Natural killer cell (primary cell): ENCODE measurements around the gene ERC1. TPM values are rescaled to one million over a fixed set of nuclear protein-coding genes. Genes with fewer than 3 reads are reported as not detected.

Experiments
- ATAC-seq, 3 donors: fragments of 150-1000 bp in 2 of 3; fragments of 200-7000 bp in 1 of 3; cut with Tn5 transposase; 1 replicate in 1 of 3; 2 replicates in 2 of 3; pipeline ENCODE4 v1.10.0; 2021; ENCODE audit warnings: mild to moderate bottlenecking in 2 of 3, moderate library complexity in 2 of 3
- DNase-seq, 2 donors: peaks; one replicate each; pipeline versions ENCODE4 v3.0.0 to v3.0.0-alpha.2; 2013 to 2021; ENCODE audit warnings: mixed read lengths in 1 of 2
- H3K27ac ChIP-seq: one replicate; pipeline ENCODE4 v1.5.1; 2013; ENCODE audit warnings: mild to moderate bottlenecking, low read length
- H3K27me3 ChIP-seq: one replicate; pipeline ENCODE4 v1.6.1; 2013; ENCODE audit warnings: low read length; ENCODE audit not compliant: control insufficient read depth, insufficient read depth
- H3K36me3 ChIP-seq: one replicate; pipeline ENCODE4 v1.6.1; 2013; ENCODE audit warnings: low read length; ENCODE audit not compliant: control insufficient read depth, insufficient read depth
- H3K4me1 ChIP-seq: one replicate; pipeline ENCODE4 v1.6.1; 2013; ENCODE audit warnings: low read length; ENCODE audit not compliant: control insufficient read depth, insufficient read depth
- H3K4me3 ChIP-seq: one replicate; pipeline ENCODE4 v1.5.1; 2013; ENCODE audit warnings: low read length
- H3K9me3 ChIP-seq: one replicate; pipeline ENCODE4 v1.6.1; 2013; ENCODE audit warnings: low read length; ENCODE audit not compliant: control insufficient read depth, insufficient read depth
- H3K27ac Mint-ChIP-seq, 2 donors: one replicate each; pipeline ENCODE4 v1.8.0; 2022; ENCODE audit warnings: mild to moderate bottlenecking in 2 of 2, mixed read lengths in 2 of 2, moderate library complexity in 1 of 2
- H3K27me3 Mint-ChIP-seq, 2 donors: one replicate each; pipeline ENCODE4 v1.8.0; 2022; ENCODE audit warnings: low read depth in 2 of 2, mixed read lengths in 2 of 2
- H3K36me3 Mint-ChIP-seq: one replicate; pipeline ENCODE4 v1.8.0; 2022; ENCODE audit warnings: mixed read lengths
- H3K4me1 Mint-ChIP-seq, 2 donors: one replicate each; pipeline ENCODE4 v1.8.0; 2022; ENCODE audit warnings: mixed read lengths in 2 of 2
- H3K4me3 Mint-ChIP-seq: one replicate; pipeline ENCODE4 v1.8.0; 2022; ENCODE audit warnings: mild to moderate bottlenecking, moderate library complexity, mixed read lengths
- H3K9me3 Mint-ChIP-seq, 2 donors: one replicate each; pipeline ENCODE4 v1.8.0; 2022; ENCODE audit warnings: mixed read lengths in 2 of 2
- CTCF ChIP-seq: fragments of 200-600 bp; IDR thresholded peaks from one replicate; pipeline ENCODE4 v1.8.0; 2022; ENCODE audit warnings: antibody characterized with exemption
- WGBS: methylation state at CpG from one replicate; pipeline ENCODE4 v1.1.7; 2013; ENCODE audit warnings: missing lambda C conversion rate; ENCODE audit not compliant: insufficient coverage; 5-methylcytosine and 5-hydroxymethylcytosine counted together
- intact Hi-C: fragments of 100-400 bp; cut with micrococcal nuclease; formaldehyde crosslinking; loops from one replicate; pipeline ENCODE4 v1.14.2; 2022
- total RNA-seq, 4 donors: library from RNA; stranded (reverse); fragments of 120-200 nt in 1 of 4; gene quantifications; one replicate each; pipeline versions ENCODE4 v1.2.3 to v1.2.4, GENCODE V29; 2013 to 2022

ERC1 gene
- total RNA-seq, 3 donors from 2014 or later (not counting 1 experiment from before 2014, with no cell fraction given): 43.5 to 54.0 (median 44.9) TPM

GRCh38 chr12:1501695-1502378, 510.8 kb downstream of the ERC1 start:
- intact Hi-C loops: no loop called here
- Mint-ChIP-seq H3K4me3 (no peak overlapping the region), H3K4me1 (peaks cover 10 to 11% of the 10 kb centered on the region in 2 donors), H3K27ac (no peak overlapping the region), H3K9me3 (no peaks in the 10 kb centered on the region), H3K36me3 (no peaks in the 10 kb centered on the region), H3K27me3 (peaks cover 22 to 33% of the 10 kb centered on the region in 2 donors)
- ATAC-seq (no peak), DNase-seq (no peak)
- 94% methylated on average over 18 of the region's 19 CpGs for WGBS
- TF ChIP-seq CTCF: no peak
- Histone ChIP-seq H3K9me3 (no peaks in the 10 kb centered on the region), H3K36me3 (no peaks in the 10 kb centered on the region), H3K4me3 (no peak overlapping the region), H3K4me1 (peaks cover 9% of the 10 kb centered on the region), H3K27ac (no peak overlapping the region), H3K27me3 (no peaks in the 10 kb centered on the region)

- Histone ChIP-seq H3K27me3 (no peaks in the 10 kb centered on the region), H3K4me3 (no peak overlapping the region), H3K9me3 (no peaks in the 10 kb centered on the region), H3K27ac (no peak overlapping the region), H3K4me1 (peaks cover 9% of the 10 kb centered on the region), H3K36me3 (no peaks in the 10 kb centered on the region)
- Mint-ChIP-seq H3K36me3 (no peaks in the 10 kb centered on the region), H3K4me3 (no peak overlapping the region), H3K9me3 (no peaks in the 10 kb centered on the region), H3K4me1 (peaks cover 10 to 11% of the 10 kb centered on the region in 2 donors), H3K27ac (no peak overlapping the region), H3K27me3 (peaks cover 22 to 33% of the 10 kb centered on the region in 2 donors)
- 63% methylated on average over 6 of the region's 6 CpGs for WGBS
- intact Hi-C loops: no loop called here
- ATAC-seq: no peak
- no peak for TF ChIP-seq CTCF
- no peak for DNase-seq
These were observed 511.3 kb downstream of the ERC1 start for GRCh38 chr12:1502379-1502720.

GRCh38 chr12:1502831-1503230, 511.8 kb downstream of the ERC1 start:
- no peak for TF ChIP-seq CTCF
- H3K4me1 ChIP-seq: peaks cover 9% of the 10 kb centered on the region
- intact Hi-C loops: no loop called here
- Mint-ChIP-seq H3K9me3 (no peaks in the 10 kb centered on the region), H3K27me3 (peaks cover 22 to 33% of the 10 kb centered on the region in 2 donors), H3K27ac (no peak overlapping the region), H3K4me1 (peaks cover 10 to 11% of the 10 kb centered on the region in 2 donors), H3K36me3 (no peaks in the 10 kb centered on the region), H3K4me3 (no peak overlapping the region)
- ATAC-seq (no peak), DNase-seq (no peak)
- H3K27ac ChIP-seq: no peak overlapping the region
- no peaks in the 10 kb centered on the region for H3K36me3 ChIP-seq
- H3K27me3 ChIP-seq: no peaks in the 10 kb centered on the region
- H3K9me3 ChIP-seq: no peaks in the 10 kb centered on the region
- no peak overlapping the region for H3K4me3 ChIP-seq
- 84% methylated on average over 13 of the region's 13 CpGs for WGBS

GRCh38 chr12:1503281-1503711, 512.3 kb downstream of the ERC1 start:
- Mint-ChIP-seq H3K27ac (no peak overlapping the region), H3K4me3 (no peak overlapping the region)

More at GRCh38 chr12:1503281-1503711, 512.3 kb downstream of the ERC1 start:
- DNase-seq (no peak), ATAC-seq (no peak)
- peaks cover 22 to 33% of the 10 kb centered on the region in 2 donors for H3K27me3 Mint-ChIP-seq
- intact Hi-C loops: no loop called here
- H3K36me3 Mint-ChIP-seq: no peaks in the 10 kb centered on the region
- Histone ChIP-seq H3K4me3 (no peak overlapping the region), H3K9me3 (no peaks in the 10 kb centered on the region), H3K27ac (no peak overlapping the region), H3K4me1 (peaks cover 9% of the 10 kb centered on the region), H3K36me3 (no peaks in the 10 kb centered on the region), H3K27me3 (no peaks in the 10 kb centered on the region)
- peaks cover 10 to 11% of the 10 kb centered on the region in 2 donors for H3K4me1 Mint-ChIP-seq
- H3K9me3 Mint-ChIP-seq: no peaks in the 10 kb centered on the region
- WGBS: 89% methylated on average over 22 of the region's 22 CpGs
- TF ChIP-seq CTCF: no peak
